H9 (cell line): ENCODE measurements around the gene ANKDD1A. TPM values are rescaled to one million over a fixed set of nuclear protein-coding genes. Genes with fewer than 3 reads are reported as not detected.

Experiments used
- DNase-seq: peaks from one replicate; pipeline ENCODE4 v3.0.0-alpha.2; 2017
- H2AFZ ChIP-seq: one replicate; pipeline ENCODE4 v1.6.1; 2013; ENCODE audit warnings: mild to moderate bottlenecking, low read length, control low read depth, moderate library complexity
- H2AK5ac ChIP-seq: 2 replicates; pipeline ENCODE4 v1.6.1; 2013; ENCODE audit warnings: low read length, control low read depth, mixed read lengths; ENCODE audit not compliant: insufficient read length
- H2BK120ac ChIP-seq: one replicate; pipeline ENCODE4 v1.6.1; 2013; ENCODE audit warnings: low read depth, mild to moderate bottlenecking, low read length, control low read depth, inconsistent platforms; ENCODE audit not compliant: poor library complexity, severe bottlenecking
- H2BK12ac ChIP-seq: 2 replicates; pipeline ENCODE4 v1.6.1; 2013; ENCODE audit warnings: low read length, control low read depth, mixed read lengths, low read depth; ENCODE audit not compliant: insufficient read length
- H2BK15ac ChIP-seq: 2 replicates; pipeline ENCODE4 v1.6.1; 2013; ENCODE audit warnings: low read depth, low read length, control low read depth
- H2BK20ac ChIP-seq: one replicate; pipeline ENCODE4 v1.6.1; 2013; ENCODE audit warnings: low read depth, mild to moderate bottlenecking, low read length, control low read depth, inconsistent platforms; ENCODE audit not compliant: poor library complexity, severe bottlenecking
- H2BK5ac ChIP-seq: 2 replicates; pipeline ENCODE4 v1.6.1; 2013; ENCODE audit warnings: low read length, control low read depth, mixed read lengths; ENCODE audit not compliant: insufficient read length
- H3K14ac ChIP-seq: 2 replicates; pipeline ENCODE4 v1.6.1; 2013; ENCODE audit warnings: low read length, control low read depth; ENCODE audit not compliant: insufficient read depth
- H3K18ac ChIP-seq: 2 replicates; pipeline ENCODE4 v1.6.1; 2013; ENCODE audit warnings: low read depth, mild to moderate bottlenecking, mixed read lengths, low read length, control low read depth; ENCODE audit not compliant: insufficient read length
- H3K23ac ChIP-seq: 2 replicates; pipeline ENCODE4 v1.6.1; 2013; ENCODE audit warnings: low read length, control low read depth, mixed read lengths, low read depth; ENCODE audit not compliant: insufficient read length
- H3K23me2 ChIP-seq: 2 replicates; pipeline ENCODE4 v1.6.1; 2013; ENCODE audit warnings: low read depth, mild to moderate bottlenecking, mixed read lengths, low read length, control low read depth; ENCODE audit not compliant: insufficient read length, poor library complexity, severe bottlenecking
- H3K27ac ChIP-seq: 2 replicates; pipeline ENCODE4 v1.5.1; 2013; ENCODE audit warnings: low read length, control low read depth, mixed read lengths, low read depth; ENCODE audit not compliant: insufficient read length
- H3K27me3 ChIP-seq: 2 replicates; pipeline ENCODE4 v1.6.1; 2013; ENCODE audit warnings: low read length, control low read depth, inconsistent platforms; ENCODE audit not compliant: insufficient read depth
- H3K4ac ChIP-seq: 2 replicates; pipeline ENCODE4 v1.6.1; 2013; ENCODE audit warnings: low read depth, mild to moderate bottlenecking, control low read depth, inconsistent platforms, low read length, moderate library complexity
- H3K4me1 ChIP-seq: 2 replicates; pipeline ENCODE4 v1.6.1; 2013; ENCODE audit warnings: low read length, control low read depth, inconsistent platforms; ENCODE audit not compliant: insufficient read depth
- H3K4me2 ChIP-seq: 2 replicates; pipeline ENCODE4 v1.6.1; 2013; ENCODE audit warnings: low read length, control low read depth, mixed read lengths; ENCODE audit not compliant: insufficient read length, insufficient read depth
- H3K56ac ChIP-seq: 2 replicates; pipeline ENCODE4 v1.6.1; 2013; ENCODE audit warnings: low read depth, mild to moderate bottlenecking, mixed read lengths, low read length, control low read depth; ENCODE audit not compliant: insufficient read length
- H3K79me1 ChIP-seq: 2 replicates; pipeline ENCODE4 v1.6.1; 2013; ENCODE audit warnings: low read depth, mild to moderate bottlenecking, moderate library complexity, low read length, control low read depth, inconsistent platforms; ENCODE audit not compliant: insufficient read depth, poor library complexity, severe bottlenecking
- H3K79me2 ChIP-seq: 2 replicates; pipeline ENCODE4 v1.6.1; 2013; ENCODE audit warnings: low read length, control low read depth, inconsistent platforms; ENCODE audit not compliant: insufficient read depth
- H3K9ac ChIP-seq: 2 replicates; pipeline ENCODE4 v1.6.1; 2013; ENCODE audit warnings: low read length, control low read depth, mixed read lengths; ENCODE audit not compliant: insufficient read length; ENCODE audit errors: extremely low read depth
- H3K9me3 ChIP-seq: one replicate; pipeline ENCODE4 v1.6.1; 2013; ENCODE audit warnings: low read depth, low read length, inconsistent platforms; ENCODE audit not compliant: control insufficient read depth
- H3T11ph ChIP-seq: one replicate; pipeline ENCODE4 v1.6.1; 2013; ENCODE audit warnings: mild to moderate bottlenecking, low read length, control low read depth, inconsistent platforms
- H4K20me1 ChIP-seq: one replicate; pipeline ENCODE4 v1.6.1; 2013; ENCODE audit not compliant: control insufficient read depth, insufficient read length, insufficient read depth
- H4K5ac ChIP-seq: 2 replicates; pipeline ENCODE4 v1.6.1; 2013; ENCODE audit warnings: low read depth, mild to moderate bottlenecking, mixed read lengths, low read length, control low read depth; ENCODE audit not compliant: insufficient read length
- H4K8ac ChIP-seq: replicated peaks from 2 replicates; pipeline ENCODE4 v1.6.1; 2013; ENCODE audit warnings: low read length, control low read depth, mixed read lengths, low read depth; ENCODE audit not compliant: insufficient read length
- H4K91ac ChIP-seq: 2 replicates; pipeline ENCODE4 v1.6.1; 2013; ENCODE audit warnings: low read depth, mild to moderate bottlenecking, moderate library complexity, mixed read lengths, low read length, control low read depth; ENCODE audit not compliant: insufficient read length
- H3K27ac Mint-ChIP-seq, 3 experiments: 2 replicates in 2 of 3; 3 replicates in 1 of 3; pipeline ENCODE4 v1.8.0; 2020 to 2021; ENCODE audit warnings: mixed read lengths in 3 of 3, mild to moderate bottlenecking in 1 of 3, moderate library complexity in 1 of 3
- H3K27me3 Mint-ChIP-seq: 2 replicates; pipeline ENCODE4 v1.8.0; 2021; ENCODE audit warnings: low read depth, mild to moderate bottlenecking, moderate library complexity, mixed read lengths
- H3K36me3 Mint-ChIP-seq, 3 experiments: 2 replicates in 2 of 3; 3 replicates in 1 of 3; pipeline ENCODE4 v1.8.0; 2020 to 2021; ENCODE audit warnings: low read depth in 3 of 3, mixed read lengths in 3 of 3; ENCODE audit not compliant: insufficient read depth in 1 of 3
- H3K4me1 Mint-ChIP-seq, 2 experiments: 2 replicates each; pipeline ENCODE4 v1.8.0; 2020; ENCODE audit warnings: mixed read lengths in 2 of 2
- H3K4me3 Mint-ChIP-seq, 2 experiments: 2 replicates in 1 of 2; 3 replicates in 1 of 2; pipeline ENCODE4 v1.8.0; 2020 to 2021; ENCODE audit warnings: mild to moderate bottlenecking in 2 of 2, mixed read lengths in 2 of 2, moderate library complexity in 1 of 2
- H3K9me3 Mint-ChIP-seq, 2 experiments: 2 replicates in 1 of 2; 3 replicates in 1 of 2; pipeline ENCODE4 v1.8.0; 2020; ENCODE audit warnings: mild to moderate bottlenecking in 2 of 2, mixed read lengths in 2 of 2, moderate library complexity in 1 of 2
- WGBS: extraction: QIAGEN DNeasy Blood & Tissue Kit; methylation state at CpG from one replicate; pipeline ENCODE4 v1.1.7; 2013; ENCODE audit warnings: missing lambda C conversion rate, low lambda C conversion rate, mixed read lengths; ENCODE audit not compliant: insufficient read length; ENCODE audit errors: extremely low coverage; 5-methylcytosine and 5-hydroxymethylcytosine counted together
- total RNA-seq: library from RNA; stranded (reverse); gene quantifications from 2 replicates; pipeline ENCODE4 v1.2.1, GENCODE V29; 2021
- TF ChIP-seq, protein P1 (sequence below): fragments of 200-600 bp; sonication (generic); conservative IDR thresholded peaks from 3 replicates; pipeline ENCODE4 v1.8.0; 2021; ENCODE audit warnings: antibody characterized with exemption, mild to moderate bottlenecking

ANKDD1A gene
- total RNA-seq, 1 experiment from 2014 or later = 3.7 TPM

- Histone ChIP-seq H3K27ac (no peak overlapping the region), H2BK120ac (no peak overlapping the region), H2BK5ac (no peak overlapping the region), H4K8ac (no peak overlapping the region), H3K23me2 (peaks cover 3% of the 10 kb centered on the region), H3K9me3 (no peaks in the 10 kb centered on the region), H3K56ac (no peak overlapping the region), H3K4me2 (no peak overlapping the region), H2BK20ac (no peak overlapping the region), H3K4me1 (no peaks in the 10 kb centered on the region), H3K23ac (no peak overlapping the region), H3K9ac (no peak overlapping the region), H4K5ac (no peak overlapping the region), H3K79me1 (no peaks in the 10 kb centered on the region), H2BK15ac (no peak overlapping the region), H3K27me3 (no peaks in the 10 kb centered on the region), H2BK12ac (no peak overlapping the region), H3K14ac (no peak overlapping the region), H2AK5ac (no peak overlapping the region), H2AFZ (no peak overlapping the region), H4K91ac (no peak overlapping the region), H3K79me2 (no peaks in the 10 kb centered on the region), H3T11ph (no peak overlapping the region), H3K4ac (no peak overlapping the region), H3K18ac (no peak overlapping the region), H4K20me1 (no peaks in the 10 kb centered on the region)
- H3K36me3 Mint-ChIP-seq = peaks cover 0 to 16% (median 11%) of the 10 kb centered on the region in 3 experiments; a peak in 6 of 7 replicates
- peaks cover 7 to 11% of the 10 kb centered on the region in 2 experiments; a peak in 4 of 5 replicates for H3K9me3 Mint-ChIP-seq
- no peak overlapping the region for H3K27ac Mint-ChIP-seq
- WGBS = no CpG with 5 or more reads among the region's 10 CpGs
- TF ChIP-seq, protein P1, sequence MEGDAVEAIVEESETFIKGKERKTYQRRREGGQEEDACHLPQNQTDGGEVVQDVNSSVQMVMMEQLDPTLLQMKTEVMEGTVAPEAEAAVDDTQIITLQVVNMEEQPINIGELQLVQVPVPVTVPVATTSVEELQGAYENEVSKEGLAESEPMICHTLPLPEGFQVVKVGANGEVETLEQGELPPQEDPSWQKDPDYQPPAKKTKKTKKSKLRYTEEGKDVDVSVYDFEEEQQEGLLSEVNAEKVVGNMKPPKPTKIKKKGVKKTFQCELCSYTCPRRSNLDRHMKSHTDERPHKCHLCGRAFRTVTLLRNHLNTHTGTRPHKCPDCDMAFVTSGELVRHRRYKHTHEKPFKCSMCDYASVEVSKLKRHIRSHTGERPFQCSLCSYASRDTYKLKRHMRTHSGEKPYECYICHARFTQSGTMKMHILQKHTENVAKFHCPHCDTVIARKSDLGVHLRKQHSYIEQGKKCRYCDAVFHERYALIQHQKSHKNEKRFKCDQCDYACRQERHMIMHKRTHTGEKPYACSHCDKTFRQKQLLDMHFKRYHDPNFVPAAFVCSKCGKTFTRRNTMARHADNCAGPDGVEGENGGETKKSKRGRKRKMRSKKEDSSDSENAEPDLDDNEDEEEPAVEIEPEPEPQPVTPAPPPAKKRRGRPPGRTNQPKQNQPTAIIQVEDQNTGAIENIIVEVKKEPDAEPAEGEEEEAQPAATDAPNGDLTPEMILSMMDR = no peak
- H3K4me1 Mint-ChIP-seq = peaks cover 3 to 5% of the 10 kb centered on the region in 2 experiments; a peak in 2 of 4 replicates
- DNase-seq = no peak
- peaks cover 3% of the 10 kb centered on the region; the same call in 1 of the 2 replicates for H3K27me3 Mint-ChIP-seq
- H3K4me3 Mint-ChIP-seq = no peak overlapping the region
Measured at GRCh38 chr15:64947211-64947610, 35.5 kb downstream of the ANKDD1A start.
